ENCODE results near the gene MPDZ.
"Not testable (repeated sequence)": the region's sequence is repeated elsewhere in the genome, so short reads cannot be mapped to it uniquely, and the experiment has no call there.

Gene MPDZ

GRCh38 chr9:13263511-13263910, 16.0 kb downstream of the MPDZ start:
- DNase-seq: no peak

GRCh38 chr9:13252852-13253251, 26.6 kb downstream of the MPDZ start:
- DNase-seq: no peak

- DNase-seq: no peak
These were observed 35.3 kb downstream of the MPDZ start for GRCh38 chr9:13244181-13244580.

GRCh38 chr9:13241283-13241682, 38.2 kb downstream of the MPDZ start:
- DNase-seq: no peak

GRCh38 chr9:13239660-13240059, 39.8 kb downstream of the MPDZ start:
- no peak for DNase-seq

- no peak for DNase-seq
These were observed 40.3 kb downstream of the MPDZ start for GRCh38 chr9:13239208-13239607.

- DNase-seq: no peak
These were observed 44.6 kb downstream of the MPDZ start for GRCh38 chr9:13234932-13235331.

GRCh38 chr9:13228431-13228830, 51.1 kb downstream of the MPDZ start:
- DNase-seq: no peak

- no peak for DNase-seq
These were observed 55.1 kb downstream of the MPDZ start for GRCh38 chr9:13224366-13224765.

GRCh38 chr9:13222733-13223132, 56.8 kb downstream of the MPDZ start:
- not testable (repeated sequence) for DNase-seq

GRCh38 chr9:13221741-13222140, 57.8 kb downstream of the MPDZ start:
- no peak for DNase-seq

- no peak for DNase-seq
These were observed 58.7 kb downstream of the MPDZ start for GRCh38 chr9:13220837-13221236.

- no peak for DNase-seq
These were observed 63.5 kb downstream of the MPDZ start for GRCh38 chr9:13215791-13216554.

- no peak for DNase-seq
These were observed 65.5 kb downstream of the MPDZ start for GRCh38 chr9:13213998-13214397.

GRCh38 chr9:13213337-13213736, 66.2 kb downstream of the MPDZ start:
- DNase-seq: peak; percentile 39

GRCh38 chr9:13210306-13210705, 69.2 kb downstream of the MPDZ start:
- no peak for DNase-seq

- DNase-seq: no peak
These were observed 70.0 kb downstream of the MPDZ start for GRCh38 chr9:13209498-13209897.

- DNase-seq: no peak
These were observed 73.7 kb downstream of the MPDZ start for GRCh38 chr9:13205824-13206223.

- DNase-seq: no peak
These were observed 89.5 kb downstream of the MPDZ start for GRCh38 chr9:13190040-13190439.

GRCh38 chr9:13189362-13189761, 90.1 kb downstream of the MPDZ start:
- no peak for DNase-seq

GRCh38 chr9:13186774-13187173, 92.7 kb downstream of the MPDZ start:
- DNase-seq: no peak

- no peak for DNase-seq
These were observed 93.4 kb downstream of the MPDZ start for GRCh38 chr9:13186091-13186490.

- no peak for DNase-seq
These were observed 97.8 kb downstream of the MPDZ start for GRCh38 chr9:13181652-13182051.

GRCh38 chr9:13179257-13179656, 100.2 kb downstream of the MPDZ start:
- DNase-seq: no peak

- no peak for DNase-seq
These were observed 103.8 kb downstream of the MPDZ start for GRCh38 chr9:13175732-13176131.

Data from hematopoietic multipotent progenitor cell treated with erythropoietin and hydrocortisone succinate and interleukin-3 and kit ligand, for 6 days (in vitro differentiated cells).